HUES64 (cell line): ENCODE results near the gene PLEKHA8.

Experiments used
- H3K27ac ChIP-seq: 2 replicates; pipeline ENCODE4 v1.7.0; 2013; ENCODE audit warnings: low read depth, low read length, inconsistent platforms
- H3K27me3 ChIP-seq: 2 replicates; pipeline ENCODE4 v1.6.1; 2013; ENCODE audit warnings: mild to moderate bottlenecking, low read length; ENCODE audit not compliant: insufficient read depth
- H3K36me3 ChIP-seq: 2 replicates; pipeline ENCODE4 v1.6.1; 2013; ENCODE audit warnings: mild to moderate bottlenecking, low read length; ENCODE audit not compliant: insufficient read depth
- H3K4me1 ChIP-seq: 2 replicates; pipeline ENCODE4 v1.6.1; 2013; ENCODE audit warnings: mild to moderate bottlenecking, low read length, moderate library complexity; ENCODE audit not compliant: insufficient read depth
- H3K4me3 ChIP-seq: 2 replicates; pipeline ENCODE4 v1.5.1; 2013; ENCODE audit warnings: mild to moderate bottlenecking, low read length, moderate library complexity
- H3K9ac ChIP-seq: 2 replicates; pipeline ENCODE4 v1.6.1; 2013; ENCODE audit warnings: mild to moderate bottlenecking, low read depth, low read length
- H3K9me3 ChIP-seq: 2 replicates; pipeline ENCODE4 v1.6.1; 2013; ENCODE audit warnings: low read depth, low read length; ENCODE audit not compliant: insufficient read depth
- WGBS: fragments of 150-250, 120-280 bp; methylation state at CpG from one replicate; pipeline ENCODE4 v1.1.7; 2013; ENCODE audit warnings: missing lambda C conversion rate; 5-methylcytosine and 5-hydroxymethylcytosine counted together

Gene PLEKHA8

DNA sequence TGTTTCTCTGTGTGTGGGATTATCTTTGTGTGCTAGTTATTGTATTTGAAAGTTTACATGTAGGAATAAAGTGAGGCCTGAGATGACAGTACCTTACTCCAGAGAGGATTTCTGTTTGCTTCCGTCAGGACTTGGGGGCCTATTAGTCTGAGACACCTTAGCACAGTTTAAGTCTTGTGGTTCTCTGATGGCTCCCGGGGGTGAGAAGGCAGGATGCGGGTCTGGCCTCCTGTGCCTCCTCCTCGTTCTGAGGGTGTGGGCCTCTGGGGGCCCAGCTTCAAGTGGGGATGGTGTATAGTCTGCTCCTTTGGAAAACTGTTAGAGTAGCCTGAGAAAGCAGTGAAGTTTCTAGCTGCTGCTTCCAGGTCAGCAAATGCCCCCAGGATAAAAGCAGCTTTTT, 119.0 kb downstream of the PLEKHA8 start:
- Histone ChIP-seq H3K27ac (no peak overlapping the region), H3K27me3 (no peaks in the 10 kb centered on the region), H3K36me3 (no peaks in the 10 kb centered on the region), H3K9me3 (no peaks in the 10 kb centered on the region), H3K4me3 (no peak overlapping the region), H3K4me1 (peaks cover 6% of the 10 kb centered on the region), H3K9ac (no peak overlapping the region)
- 78% methylated on average over 4 of the region's 4 CpGs for WGBS

DNA sequence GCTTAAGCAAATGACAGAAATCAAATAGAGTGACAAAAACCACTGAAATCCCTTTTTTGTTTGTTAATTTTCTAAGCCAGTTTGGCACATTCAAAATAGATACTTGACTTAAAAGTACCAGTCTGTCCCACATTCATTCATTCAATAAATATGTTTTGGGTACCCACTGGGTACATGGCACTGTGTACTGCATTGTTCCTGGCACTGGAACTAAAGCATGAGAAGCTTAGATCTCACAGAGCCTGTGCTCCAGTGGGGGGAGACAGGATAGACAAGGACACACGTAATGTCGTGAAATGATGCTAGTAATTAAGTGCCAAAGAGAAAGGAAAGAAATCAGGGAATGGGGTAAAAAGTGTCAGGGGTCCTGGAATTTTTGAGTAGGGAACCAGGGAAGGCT, 119.6 kb downstream of the PLEKHA8 start:
- Histone ChIP-seq H3K9me3 (no peaks in the 10 kb centered on the region), H3K4me1 (peaks cover 6% of the 10 kb centered on the region), H3K27me3 (no peaks in the 10 kb centered on the region), H3K4me3 (no peak overlapping the region), H3K36me3 (no peaks in the 10 kb centered on the region), H3K27ac (no peak overlapping the region), H3K9ac (no peak overlapping the region)
- WGBS: 89% methylated on average over 2 of the region's 2 CpGs

DNA sequence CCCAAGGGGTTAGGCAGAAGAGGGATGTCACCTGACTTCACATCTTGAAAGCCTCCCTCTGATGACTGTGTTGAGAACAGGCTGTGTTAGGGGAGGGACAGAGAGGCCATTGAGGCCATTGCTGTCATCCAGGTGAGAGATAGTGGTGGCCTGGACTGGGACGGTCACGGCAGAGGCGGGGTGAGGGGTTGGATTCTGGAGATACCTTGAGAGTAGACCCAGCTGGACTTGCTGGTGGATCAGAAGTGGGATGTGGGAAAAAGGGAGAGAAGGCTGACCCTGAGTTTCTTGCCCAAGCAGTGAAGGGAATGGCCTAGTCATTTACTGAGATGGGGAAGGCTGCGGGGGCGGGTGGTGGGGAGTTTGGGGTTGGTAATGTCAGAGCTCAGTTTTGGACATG, 120.2 kb downstream of the PLEKHA8 start:
- H3K9ac ChIP-seq: no peak overlapping the region
- H3K4me3 ChIP-seq: no peak overlapping the region
- H3K4me1 ChIP-seq: peaks cover 6% of the 10 kb centered on the region

DNA sequence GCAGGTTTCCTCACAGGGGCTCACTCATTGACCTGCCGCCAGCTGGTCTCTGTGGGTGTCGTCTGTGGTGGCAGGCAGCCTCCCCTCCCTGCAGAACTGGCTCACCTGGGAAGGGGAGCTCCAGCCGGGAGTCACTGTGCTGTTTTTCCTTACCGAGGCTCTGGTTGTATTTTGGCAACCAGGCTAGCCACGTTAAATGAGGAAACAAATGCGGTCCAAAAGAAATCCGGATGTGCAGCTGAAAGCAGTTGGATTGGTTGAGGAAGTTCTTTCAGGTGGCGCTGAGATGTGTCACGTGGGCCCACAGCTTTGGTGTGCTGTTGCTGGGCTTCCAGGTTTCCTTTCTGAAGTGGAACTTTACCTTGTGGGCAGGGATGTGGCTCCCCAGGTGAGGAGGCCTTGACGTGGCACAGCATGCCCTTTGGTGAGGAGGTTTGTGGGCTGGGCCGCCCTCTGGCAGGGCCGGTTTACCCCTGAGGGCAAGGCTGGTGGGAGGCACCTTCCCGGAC, 120.8 kb downstream of the PLEKHA8 start:
- no peak overlapping the region for H3K27ac ChIP-seq
- H3K27me3 ChIP-seq: no peaks in the 10 kb centered on the region
- no peaks in the 10 kb centered on the region for H3K9me3 ChIP-seq
- peaks cover 6% of the 10 kb centered on the region for H3K4me1 ChIP-seq
- H3K9ac ChIP-seq: no peak overlapping the region
- H3K36me3 ChIP-seq: no peaks in the 10 kb centered on the region
- no peak overlapping the region for H3K4me3 ChIP-seq
- 78% methylated on average over 13 of the region's 13 CpGs for WGBS

More for the DNA sequence above, 120.2 kb downstream of the PLEKHA8 start:
- 96% methylated on average over 5 of the region's 5 CpGs for whole genome bisulfite sequencing
- Histone ChIP-seq H3K27ac (no peak overlapping the region), H3K36me3 (no peaks in the 10 kb centered on the region), H3K9me3 (no peaks in the 10 kb centered on the region), H3K27me3 (no peaks in the 10 kb centered on the region)

DNA sequence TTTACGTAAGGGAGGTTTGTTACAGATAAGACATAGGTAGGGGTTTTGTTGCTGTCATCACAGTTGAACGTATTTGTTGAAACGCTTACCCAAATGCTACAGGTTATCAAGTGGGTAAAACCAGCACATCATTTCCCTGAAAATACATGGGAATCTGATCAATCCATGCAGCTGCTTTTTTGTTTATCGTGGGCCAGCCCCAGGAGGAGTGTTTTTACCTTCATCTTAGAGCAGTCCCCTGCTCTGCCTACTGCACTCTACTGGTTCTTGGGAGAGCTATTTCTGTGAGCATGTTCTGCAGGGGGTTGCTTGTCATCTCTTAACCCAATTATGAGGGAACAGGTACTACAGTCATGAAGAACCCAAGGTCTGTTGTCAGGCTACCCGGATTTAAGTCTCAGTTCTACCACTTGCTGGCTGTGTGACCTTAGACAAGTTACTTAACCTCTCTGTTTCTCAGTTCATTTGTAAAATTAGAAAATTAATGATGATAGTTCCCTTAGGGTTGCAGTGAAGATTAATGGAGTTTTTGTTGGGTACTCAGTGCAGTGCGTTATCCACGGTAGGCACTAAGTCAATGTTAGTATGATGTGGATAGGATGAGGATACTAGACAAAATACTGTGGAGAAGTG, 121.5 kb downstream of the PLEKHA8 start:
- H3K4me1 ChIP-seq: peaks cover 6% of the 10 kb centered on the region
- no peak overlapping the region for H3K27ac ChIP-seq
- 94% methylated on average over 7 of the region's 7 CpGs for WGBS

DNA sequence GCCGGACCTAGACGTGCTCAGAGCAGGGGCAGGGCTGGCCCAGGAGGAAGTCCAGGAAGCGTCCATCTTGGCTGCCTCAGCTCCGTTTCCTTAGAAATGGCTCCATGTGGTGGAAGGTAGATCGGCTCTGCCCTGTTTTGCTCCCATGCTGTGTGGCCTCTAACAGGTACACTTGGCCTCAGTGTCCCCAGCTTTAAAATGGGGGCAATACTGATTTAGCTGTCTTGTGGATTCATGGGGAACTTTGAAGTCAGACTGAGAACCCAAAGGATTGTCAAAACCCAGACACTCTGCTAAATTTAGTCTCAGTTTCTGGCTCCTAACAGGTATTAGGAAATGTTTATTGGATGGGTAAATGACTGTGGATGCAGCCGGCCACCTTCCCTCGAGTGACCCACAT, 122.5 kb downstream of the PLEKHA8 start:
- peaks cover 6% of the 10 kb centered on the region for H3K4me1 ChIP-seq
- WGBS: 90% methylated on average over 5 of the region's 7 CpGs
- H3K27ac ChIP-seq: no peak overlapping the region
- no peaks in the 10 kb centered on the region for H3K36me3 ChIP-seq
- no peaks in the 10 kb centered on the region for H3K27me3 ChIP-seq
- no peak overlapping the region for H3K4me3 ChIP-seq
- no peaks in the 10 kb centered on the region for H3K9me3 ChIP-seq
- no peak overlapping the region for H3K9ac ChIP-seq

More for the DNA sequence above, 121.5 kb downstream of the PLEKHA8 start:
- no peaks in the 10 kb centered on the region for H3K9me3 ChIP-seq
- no peaks in the 10 kb centered on the region for H3K36me3 ChIP-seq
- no peak overlapping the region for H3K4me3 ChIP-seq
- H3K9ac ChIP-seq: no peak overlapping the region
- no peaks in the 10 kb centered on the region for H3K27me3 ChIP-seq

DNA sequence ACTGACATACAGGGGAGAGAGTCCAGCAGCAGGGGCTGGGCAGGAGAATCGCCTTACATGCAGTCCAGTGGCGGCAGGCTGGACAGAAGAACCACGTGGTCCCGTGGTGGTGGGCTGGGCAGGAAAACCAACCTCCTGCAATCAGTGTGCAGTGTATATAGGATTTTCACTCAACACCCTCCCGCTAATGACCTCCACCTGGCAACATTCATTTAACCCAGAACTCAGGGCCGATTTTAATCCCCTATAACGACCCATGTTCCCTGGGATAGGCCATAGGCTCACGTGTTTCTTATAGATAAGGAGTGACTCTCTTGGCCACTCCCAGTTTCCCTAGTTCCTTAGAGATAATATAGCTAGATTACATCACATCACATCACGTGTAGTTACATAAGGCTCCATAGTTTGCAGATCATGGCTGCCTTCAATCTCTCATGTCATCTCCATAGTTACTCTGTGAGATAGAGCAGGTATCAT, 125.9 kb downstream of the PLEKHA8 start:
- Histone ChIP-seq H3K4me1 (no peaks in the 10 kb centered on the region; the same call in 1 of the 2 replicates), H3K36me3 (no peaks in the 10 kb centered on the region), H3K27me3 (no peaks in the 10 kb centered on the region), H3K9ac (no peak overlapping the region), H3K9me3 (no peaks in the 10 kb centered on the region), H3K4me3 (no peak overlapping the region), H3K27ac (no peak overlapping the region)
- WGBS: 85% methylated on average over 9 of the region's 9 CpGs

DNA sequence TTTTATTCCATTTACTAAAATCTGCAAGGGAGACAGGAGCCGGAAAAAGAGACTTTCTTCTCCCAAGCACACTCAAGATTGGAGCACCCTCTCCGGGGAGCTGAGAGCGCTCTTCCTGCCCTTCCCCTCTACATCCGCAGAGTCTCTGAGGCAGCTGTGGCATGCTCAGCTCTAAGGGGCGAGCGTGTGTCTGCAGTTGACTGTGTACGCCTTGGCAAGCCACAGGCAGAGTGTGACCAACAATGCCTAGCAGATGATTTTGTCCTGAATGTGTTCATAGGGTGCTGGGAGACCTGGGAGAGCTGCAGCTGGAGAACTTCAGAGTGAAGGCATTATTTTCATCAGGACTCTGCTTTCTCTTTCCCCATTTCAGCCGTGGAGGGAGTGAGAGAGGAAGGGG, 127.3 kb downstream of the PLEKHA8 start:
- Histone ChIP-seq H3K9me3 (no peaks in the 10 kb centered on the region), H3K27ac (no peak overlapping the region), H3K4me1 (no peaks in the 10 kb centered on the region; the same call in 1 of the 2 replicates), H3K4me3 (no peak overlapping the region), H3K27me3 (no peaks in the 10 kb centered on the region), H3K9ac (no peak overlapping the region), H3K36me3 (no peaks in the 10 kb centered on the region)
- 87% methylated on average over 8 of the region's 8 CpGs for WGBS

DNA sequence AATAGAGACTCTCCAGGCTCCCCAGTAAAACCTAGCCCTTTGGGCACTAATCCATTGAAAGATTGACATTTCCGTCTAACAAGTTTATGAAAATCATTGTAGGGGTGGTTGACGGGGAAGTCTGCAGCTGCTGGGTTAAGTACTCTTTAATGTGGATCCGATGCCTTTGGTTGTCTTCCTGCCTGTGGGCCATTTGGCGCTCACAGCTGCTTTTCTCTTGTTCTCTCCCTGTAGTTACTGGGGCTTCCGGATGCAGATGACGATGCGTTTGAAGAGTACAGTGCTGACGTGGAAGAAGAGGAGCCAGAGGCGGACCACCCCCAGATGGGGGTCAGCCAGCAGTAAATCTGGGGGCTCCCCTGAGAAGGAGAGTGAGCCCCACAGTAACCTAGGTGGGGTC, 129.0 kb downstream of the PLEKHA8 start:
- H3K36me3 ChIP-seq: no peaks in the 10 kb centered on the region
- H3K27ac ChIP-seq: no peak overlapping the region
- no peaks in the 10 kb centered on the region for H3K27me3 ChIP-seq
- WGBS: 72% methylated on average over 9 of the region's 9 CpGs
- H3K4me3 ChIP-seq: no peak overlapping the region
- H3K9ac ChIP-seq: no peak overlapping the region
- no peaks in the 10 kb centered on the region for H3K9me3 ChIP-seq
- peaks cover 9% of the 10 kb centered on the region for H3K4me1 ChIP-seq

DNA sequence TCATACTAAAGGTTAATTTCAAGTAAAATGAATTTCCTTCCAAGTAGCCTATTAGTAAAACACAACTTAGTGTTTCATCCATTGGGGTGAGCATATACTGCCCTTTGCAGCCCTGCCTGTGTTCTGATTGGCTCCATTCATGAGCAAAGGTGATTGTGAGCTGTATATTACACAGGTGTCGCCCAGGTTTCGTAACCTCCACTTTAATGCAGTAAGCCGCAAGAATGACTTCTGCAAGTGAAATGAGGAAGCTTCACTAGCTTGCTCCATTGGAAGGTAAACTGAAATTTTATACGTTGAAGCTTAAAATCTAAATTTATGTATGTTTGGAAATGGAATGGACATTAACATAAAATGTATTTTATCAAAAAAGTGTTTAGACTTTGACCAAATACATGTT, 131.0 kb downstream of the PLEKHA8 start:
- 92% methylated on average over 4 of the region's 4 CpGs for WGBS
- no peaks in the 10 kb centered on the region for H3K9me3 ChIP-seq
- H3K9ac ChIP-seq: no peak overlapping the region
- no peak overlapping the region for H3K27ac ChIP-seq
- H3K4me3 ChIP-seq: no peak overlapping the region
- H3K27me3 ChIP-seq: no peaks in the 10 kb centered on the region
- H3K36me3 ChIP-seq: no peaks in the 10 kb centered on the region
- peaks cover 26% of the 10 kb centered on the region for H3K4me1 ChIP-seq

DNA sequence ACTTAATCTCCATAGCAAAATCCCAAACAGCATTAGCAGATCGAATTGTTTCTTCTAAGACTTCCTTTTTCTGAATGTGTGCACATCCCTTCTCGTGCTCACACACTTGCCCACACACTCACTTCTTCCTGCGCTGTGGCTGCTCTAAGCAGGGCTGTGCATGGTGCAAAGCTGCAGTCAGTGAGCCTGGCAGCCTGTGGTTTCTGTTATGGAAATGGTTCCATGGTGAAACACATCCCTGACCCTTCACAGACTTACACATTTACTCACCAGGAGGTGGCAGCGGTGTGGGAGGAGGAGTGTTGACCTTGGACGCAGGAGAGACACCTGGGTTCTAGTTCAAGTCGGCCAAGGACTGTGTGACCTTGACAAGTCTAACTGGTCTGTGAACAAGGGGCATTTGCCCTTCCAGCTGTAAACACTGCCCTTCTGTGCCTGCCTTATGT, 131.5 kb downstream of the PLEKHA8 start:
- Histone ChIP-seq H3K4me1 (peaks cover 26% of the 10 kb centered on the region), H3K27ac (no peak overlapping the region), H3K4me3 (no peak overlapping the region), H3K9ac (no peak overlapping the region), H3K9me3 (no peaks in the 10 kb centered on the region), H3K27me3 (no peaks in the 10 kb centered on the region), H3K36me3 (no peaks in the 10 kb centered on the region)
- WGBS: 73% methylated on average over 6 of the region's 6 CpGs
